Measurements from ENCODE around the gene TMEM14B.
"Not testable (repeated sequence)": the region's sequence is repeated elsewhere in the genome, so short reads cannot be mapped to it uniquely, and the experiment has no call there.

TMEM14B gene

DNA sequence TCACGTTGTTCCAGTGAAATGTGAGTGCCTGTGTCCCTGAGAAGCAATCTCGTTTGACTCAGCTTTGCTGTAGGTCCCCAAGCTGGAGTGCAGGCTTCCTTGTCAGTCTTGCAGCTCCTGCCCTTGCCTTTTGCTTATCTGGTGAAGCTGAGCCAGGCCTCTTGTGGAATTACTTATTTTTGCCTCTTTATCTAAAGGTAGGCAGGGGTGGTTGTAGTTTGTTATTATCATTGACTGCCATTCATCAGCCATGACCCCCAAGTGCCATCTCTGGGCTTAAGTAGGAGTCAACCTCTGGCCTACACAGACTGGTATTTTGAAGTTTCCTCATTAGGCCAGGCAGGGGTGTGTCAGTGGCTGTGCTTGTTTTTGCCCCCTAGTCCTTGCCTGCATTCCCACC is 2.1 kb downstream of the TMEM14B start:
- no peak for DNase-seq

DNA sequence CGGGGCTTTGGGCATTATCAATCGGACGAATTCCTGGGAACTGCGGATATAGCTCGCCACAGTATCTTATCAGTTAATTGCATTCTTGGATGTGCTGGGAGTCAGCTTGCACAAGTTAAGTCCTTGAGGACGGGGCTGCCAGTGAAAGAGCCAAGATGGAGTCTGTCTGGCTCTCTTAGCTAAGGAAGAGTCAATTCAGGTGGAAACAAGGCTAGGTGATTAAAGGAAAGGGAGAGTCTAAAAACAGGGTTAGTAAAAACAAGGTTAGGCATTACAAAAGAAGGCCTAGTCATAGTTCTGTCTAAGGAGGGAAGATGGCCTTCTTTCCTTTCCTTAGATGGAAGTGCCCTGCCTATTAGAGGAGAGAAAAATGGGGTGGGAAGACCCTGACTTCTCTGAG is 3.0 kb downstream of the TMEM14B start:
- not testable (repeated sequence) for DNase-seq

DNA sequence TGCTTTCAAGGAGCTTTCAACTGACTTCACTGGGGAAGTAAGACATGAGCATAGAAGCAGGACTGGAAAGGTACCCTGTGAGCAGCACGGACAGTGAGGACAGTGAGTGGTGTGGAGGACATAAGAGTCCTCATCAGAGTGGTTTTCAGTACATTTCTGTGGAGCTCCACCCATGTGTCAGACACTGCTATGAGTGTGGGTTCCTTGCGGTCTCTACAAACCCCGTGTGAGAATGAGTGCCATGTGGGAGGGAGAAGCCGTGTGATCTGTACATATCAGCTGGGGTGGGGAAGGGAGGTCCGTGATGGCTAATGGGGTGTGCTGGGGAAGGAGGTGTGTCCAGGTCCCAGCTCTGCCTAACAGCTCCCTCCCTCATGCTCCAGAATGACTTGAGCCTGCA is 4.2 kb downstream of the TMEM14B start:
- not testable (repeated sequence) for DNase-seq

DNA sequence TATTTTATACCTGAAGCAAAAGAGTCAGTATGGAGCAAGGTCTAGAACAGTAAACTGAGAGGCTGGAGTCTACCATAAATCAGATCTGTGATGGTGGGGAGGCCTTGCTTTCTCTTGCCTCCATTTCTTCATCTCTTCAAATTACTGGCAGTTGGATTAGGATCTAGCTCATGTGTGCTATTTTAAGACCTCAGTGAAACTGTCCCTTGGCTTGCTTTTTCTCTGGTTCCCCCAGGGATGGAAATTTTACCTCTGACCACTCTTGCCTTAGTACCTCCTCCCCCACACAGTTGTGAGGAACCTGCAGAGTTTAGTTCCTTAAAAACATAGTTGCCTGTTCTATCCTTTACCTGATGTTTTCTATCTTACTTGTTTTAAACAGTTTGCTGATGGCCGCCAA is 8.5 kb downstream of the TMEM14B start:
- no peak for DNase-seq

DNA sequence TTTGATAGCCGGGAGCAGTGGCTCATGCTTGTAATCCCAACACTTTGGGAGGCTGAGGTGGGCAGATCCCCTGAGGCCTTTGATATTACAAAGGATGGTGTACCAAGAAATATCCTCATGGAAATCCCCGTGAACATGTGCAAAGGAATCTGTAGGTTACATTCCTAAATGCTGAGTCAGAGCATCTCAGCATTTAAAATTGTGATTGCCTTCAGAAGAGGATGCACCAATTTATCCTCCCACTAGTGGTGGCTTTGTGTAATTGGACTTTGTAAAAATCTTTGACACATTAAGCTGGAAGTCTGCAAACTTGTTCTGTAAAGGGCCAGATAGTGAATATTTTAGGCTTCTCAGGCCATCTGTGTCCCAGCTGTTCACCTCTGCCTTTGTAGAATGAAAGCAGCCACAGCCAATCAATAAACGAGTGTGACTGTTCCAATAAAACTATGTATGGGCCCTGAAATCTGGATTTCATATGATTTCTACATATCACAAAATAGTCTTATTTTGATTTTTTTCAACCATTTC is 11.8 kb downstream of the TMEM14B start:
- DNase-seq: no peak

DNA sequence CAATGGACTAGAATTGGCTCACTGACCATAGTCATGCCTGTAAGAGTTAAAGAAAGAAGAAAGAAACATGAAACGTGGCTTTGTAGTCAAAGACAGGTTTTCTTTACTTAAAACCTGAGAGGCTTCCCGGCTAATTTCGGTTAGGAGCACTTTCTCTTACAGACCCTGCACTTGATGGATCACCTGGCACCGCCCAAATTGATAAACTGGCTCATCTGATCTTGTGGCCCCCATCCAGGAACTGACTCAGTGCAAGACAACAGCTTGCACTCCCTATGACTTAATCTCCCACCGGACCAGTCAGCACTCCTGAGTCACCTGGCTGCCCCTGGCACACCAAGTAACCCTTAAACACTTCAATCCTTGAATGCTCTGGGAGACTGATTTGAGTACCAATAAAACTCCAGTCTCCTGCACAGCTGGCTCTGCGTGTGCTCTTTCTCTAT is 12.3 kb downstream of the TMEM14B start:
- no peak for DNase-seq

DNA sequence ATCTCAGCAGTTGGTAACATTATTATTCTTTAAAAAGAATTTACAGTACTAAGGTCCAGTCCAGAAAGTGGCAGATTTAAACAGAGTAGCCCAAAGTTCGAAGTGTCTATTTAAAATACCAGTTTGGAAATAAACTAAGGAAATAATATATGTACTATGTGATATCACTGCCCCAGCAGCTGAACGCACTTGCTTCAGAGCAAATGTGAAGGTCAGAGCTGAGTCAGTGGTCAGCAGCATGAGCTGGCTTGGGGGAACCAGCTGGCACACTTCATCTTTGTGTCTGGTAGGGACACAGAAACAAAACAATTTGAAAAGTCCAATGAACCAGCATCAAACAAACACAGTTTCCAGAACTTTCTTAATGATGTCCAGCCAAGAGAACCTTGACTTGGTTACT is 15.4 kb downstream of the TMEM14B start:
- no peak for DNase-seq

DNA sequence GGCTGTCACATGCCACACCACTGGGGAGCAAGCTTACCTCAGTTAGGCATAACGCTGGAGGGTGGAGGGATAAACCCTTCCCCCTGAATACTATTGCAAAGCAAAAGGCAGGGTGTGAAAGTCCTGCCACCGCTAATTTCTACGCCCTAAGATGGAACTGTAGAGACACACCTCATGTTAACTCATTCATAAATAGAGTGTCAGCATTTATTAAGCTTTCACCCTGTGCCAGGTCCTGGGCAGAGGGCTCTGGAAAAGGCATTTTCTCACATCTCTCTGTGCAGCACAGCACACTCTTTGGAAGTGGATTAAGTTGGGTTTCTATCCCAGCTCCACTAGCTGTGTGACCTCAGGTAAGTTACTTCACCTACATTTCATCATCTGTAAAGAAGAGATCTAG is 21.8 kb downstream of the TMEM14B start:
- DNase-seq: no peak

DNA sequence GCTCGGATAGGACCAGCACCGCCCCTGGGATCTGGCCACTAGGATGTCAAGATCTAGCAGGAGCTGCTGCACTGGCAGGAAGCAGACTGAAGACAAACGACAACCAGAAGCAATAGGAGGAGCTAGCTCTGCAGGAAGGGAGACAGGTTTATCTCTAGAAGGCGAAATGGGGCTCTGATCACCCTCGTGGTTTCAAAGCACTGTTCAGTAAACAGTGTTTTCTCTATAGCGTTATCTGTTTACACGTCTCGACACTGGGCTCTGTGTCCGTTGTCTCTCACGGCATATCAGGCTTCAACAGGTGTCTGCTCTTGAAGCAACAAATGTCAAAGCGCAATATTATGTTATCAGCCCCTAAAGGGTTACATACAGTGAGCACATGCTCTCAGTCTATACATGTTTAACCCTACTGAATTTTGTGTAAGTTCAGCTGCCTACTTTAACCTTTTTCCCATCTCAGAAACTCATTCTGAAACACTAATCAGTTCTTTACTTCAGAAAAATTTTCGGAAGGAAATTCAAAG is 23.8 kb downstream of the TMEM14B start:
- no peak for DNase-seq

DNA sequence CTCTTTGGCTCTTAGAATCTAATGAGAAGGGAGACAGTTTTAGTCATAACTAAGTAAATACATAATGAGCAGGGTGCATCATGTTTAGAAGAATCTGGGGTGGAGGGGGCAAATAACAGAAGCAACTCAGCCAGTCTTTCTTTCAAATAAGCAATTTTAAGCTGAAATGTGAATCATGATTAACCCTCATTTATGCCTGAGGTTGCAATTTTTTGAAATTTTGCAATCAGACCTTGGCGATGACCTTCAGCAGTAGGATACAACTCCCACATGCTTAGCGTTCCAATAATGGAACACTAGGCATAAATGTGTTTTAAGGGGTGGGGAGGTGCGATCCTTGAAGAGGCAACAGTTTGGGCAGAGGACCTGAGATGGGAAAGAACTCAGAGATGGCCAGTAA is 30.6 kb downstream of the TMEM14B start:
- DNase-seq: no peak

DNA sequence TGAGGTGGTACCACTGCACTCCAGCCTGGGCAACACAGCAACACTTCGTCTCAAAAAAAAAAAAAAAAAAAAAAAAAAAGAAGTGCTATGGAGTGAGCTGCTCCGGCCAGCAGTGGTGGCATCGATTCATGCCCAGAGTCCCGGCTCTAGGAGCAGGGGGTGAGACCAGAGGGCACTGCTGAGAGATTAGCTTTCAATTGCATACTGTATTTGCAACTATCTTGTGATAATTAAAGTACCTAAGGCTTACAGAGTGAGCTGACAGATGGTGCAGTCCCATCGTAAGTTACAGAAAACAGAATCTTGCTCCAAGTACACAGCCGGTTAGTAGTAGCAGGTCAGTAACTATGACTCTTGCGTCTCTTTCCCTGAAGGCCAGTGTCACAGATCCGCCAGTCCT is 31.5 kb downstream of the TMEM14B start:
- DNase-seq: no peak

DNA sequence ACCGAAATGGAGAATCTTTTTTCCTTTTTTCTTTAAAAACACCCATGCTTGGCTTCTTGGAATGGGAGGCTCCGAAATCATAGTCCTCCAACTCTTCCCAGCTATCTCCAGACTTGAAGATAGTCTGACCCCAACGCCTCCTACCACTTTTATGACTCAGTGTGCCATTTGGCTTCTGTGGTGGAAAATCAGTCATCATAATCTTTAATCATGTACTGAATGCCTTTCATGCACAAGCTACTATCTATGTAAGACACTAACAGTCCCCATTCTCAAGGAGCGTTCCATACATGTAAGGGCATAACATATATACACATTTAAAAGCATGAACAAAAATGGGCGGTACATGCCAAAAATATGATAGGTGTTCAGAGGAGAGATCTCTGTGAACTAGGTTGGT is 44.1 kb downstream of the TMEM14B start:
- no peak for DNase-seq

DNA sequence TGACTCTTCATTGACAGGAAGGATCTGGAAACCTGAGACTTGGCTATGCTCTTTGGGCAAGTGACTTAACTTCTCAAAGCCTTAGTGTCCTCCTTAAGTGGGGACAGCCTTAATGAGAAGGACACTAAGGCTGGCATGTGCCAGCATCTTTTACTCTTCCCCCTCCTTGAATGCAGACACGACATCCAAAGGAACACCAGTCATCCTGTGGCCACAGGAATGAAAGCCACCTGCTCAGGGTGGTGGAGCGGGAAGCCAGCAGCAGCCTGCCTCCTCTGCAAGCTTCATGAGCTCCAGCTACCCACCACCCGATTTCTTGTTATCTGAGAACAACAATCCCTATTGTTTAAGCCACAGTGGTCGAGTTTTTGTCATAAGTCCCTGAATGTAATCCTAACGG is 44.5 kb downstream of the TMEM14B start:
- no peak for DNase-seq

DNA sequence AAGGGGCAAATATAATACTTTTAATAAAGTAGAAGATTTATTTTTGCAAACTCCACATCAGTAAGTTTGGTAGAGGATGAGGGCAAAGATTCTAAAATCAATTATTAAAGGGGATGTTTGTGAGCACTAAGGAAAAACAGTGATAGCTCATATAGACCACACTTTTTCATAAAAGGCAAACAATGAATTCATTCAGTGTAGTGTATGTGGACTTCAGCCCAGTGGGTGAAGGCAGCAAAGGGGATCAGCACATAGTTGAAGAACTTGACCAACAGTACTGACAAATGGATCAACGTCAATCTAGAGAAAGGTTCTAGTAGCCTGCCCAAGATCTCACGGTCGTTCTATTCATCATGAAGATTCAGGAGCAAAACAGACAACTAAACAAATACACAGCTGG is 45.4 kb downstream of the TMEM14B start:
- DNase-seq: no peak

DNA sequence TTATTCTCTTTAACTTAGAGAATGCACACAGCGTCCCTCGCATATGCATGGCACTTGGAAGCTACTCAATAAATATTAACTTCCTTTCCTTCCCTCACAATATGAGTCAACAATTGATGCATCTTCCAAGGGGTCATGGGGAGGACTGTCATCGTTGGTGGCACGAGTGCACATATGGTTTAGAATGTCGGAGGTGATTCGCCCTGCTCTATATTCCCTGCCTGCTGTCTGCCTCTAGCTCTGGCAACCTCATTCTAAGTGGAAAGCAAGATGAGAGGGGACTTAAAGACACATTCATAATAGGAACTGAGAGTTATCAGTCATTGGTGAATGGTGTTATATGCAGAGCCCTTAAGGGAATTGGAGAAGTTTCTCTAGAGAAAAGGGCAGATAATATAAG is 46.1 kb downstream of the TMEM14B start:
- no peak for DNase-seq

DNA sequence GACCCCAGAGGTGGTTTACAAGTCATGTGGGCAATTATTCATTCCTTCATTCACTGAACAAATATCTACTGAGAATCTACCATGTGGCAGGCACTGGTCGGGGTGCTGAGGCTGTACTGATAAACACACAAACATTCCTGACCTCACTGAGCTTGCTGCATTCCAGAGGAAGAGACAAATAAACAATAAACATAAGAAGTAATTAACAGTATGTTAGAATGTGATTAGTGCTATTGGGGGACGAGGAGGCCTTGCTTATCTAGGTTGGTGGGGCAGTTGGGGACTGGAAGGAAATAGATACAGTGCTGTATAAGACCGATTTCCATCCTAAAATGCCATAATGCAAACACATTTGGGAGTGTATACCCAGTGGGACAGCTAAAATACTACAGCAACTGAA is 46.6 kb downstream of the TMEM14B start:
- DNase-seq: no peak

DNA sequence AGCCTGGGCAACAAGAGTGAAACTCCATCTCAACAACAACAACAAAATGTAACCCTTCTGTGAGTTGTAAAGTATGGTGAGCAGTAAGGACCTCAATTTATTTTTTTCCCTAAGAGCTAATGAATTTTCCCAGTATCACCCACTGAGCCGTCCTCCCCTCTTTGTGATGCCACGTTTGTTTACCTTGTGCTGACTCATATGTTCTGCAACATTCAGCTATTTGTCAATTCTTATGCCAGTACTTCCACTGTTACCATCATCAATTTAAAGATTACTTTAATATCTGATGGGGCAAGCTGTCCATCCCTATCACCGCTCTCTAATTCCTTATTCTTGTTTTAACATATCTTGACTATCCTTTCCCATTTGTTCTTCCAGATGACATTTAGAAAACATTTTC is 53.2 kb downstream of the TMEM14B start:
- no peak for DNase-seq

DNA sequence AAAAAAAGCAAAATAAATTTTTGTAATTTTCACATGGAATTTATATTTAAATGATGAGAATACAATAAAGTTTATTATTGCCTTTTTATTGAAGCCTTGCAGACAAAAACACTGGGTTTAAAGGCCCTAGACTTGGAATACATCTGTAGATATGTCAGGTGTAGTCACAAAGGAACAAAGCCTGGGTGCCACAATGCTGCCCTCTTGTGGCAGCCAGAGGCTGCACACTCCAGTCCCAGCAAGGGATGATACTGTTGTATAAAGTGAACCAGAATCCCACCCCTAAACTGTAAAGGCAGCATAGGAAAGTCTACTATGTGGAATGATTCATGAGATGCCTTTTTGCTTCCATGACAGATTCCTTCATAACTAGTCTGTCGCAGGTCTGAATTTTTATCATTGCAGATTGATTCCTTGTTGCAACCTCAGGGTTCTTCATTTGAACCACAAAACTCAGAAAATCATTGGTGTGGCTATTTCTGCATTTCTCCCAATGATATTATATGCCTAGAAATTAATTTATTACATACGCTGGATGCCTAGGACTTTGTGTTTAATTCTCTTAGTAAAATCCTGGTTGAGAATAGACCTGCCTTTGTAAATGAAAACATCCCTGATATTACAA is 53.7 kb downstream of the TMEM14B start:
- peak; percentile 68 for DNase-seq
